Left lung (tissue), 10 donors: ENCODE data around the gene AP3S2. TPM values are rescaled to one million over a fixed set of nuclear protein-coding genes. Genes with fewer than 3 reads are reported as not detected.

ENCODE experiments used
- ATAC-seq: fragments of 200-7000 bp; cut with Tn5 transposase; one replicate; pipeline ENCODE4 v1.9.1; 2020; ENCODE audit warnings: moderate library complexity
- DNase-seq, 4 donors: peaks; one replicate each; pipeline ENCODE4 v3.0.0-alpha.2; 2013 to 2020
- H3K27ac ChIP-seq, 2 donors: fragments of 200-600 bp; sonication (generic) in 1 of 2; one replicate each; pipeline versions ENCODE4 v1.5.0 to v1.8.0; 2020 to 2021
- H3K27me3 ChIP-seq, 2 donors: fragments of 200-600 bp; sonication (generic) in 1 of 2; one replicate each; pipeline versions ENCODE4 v1.5.0 to v1.8.0; 2020 to 2021
- H3K36me3 ChIP-seq, 2 donors: fragments of 200-600 bp; sonication (generic) in 1 of 2; one replicate each; pipeline versions ENCODE4 v1.5.0 to v1.8.0; 2020 to 2021
- H3K4me1 ChIP-seq, 2 donors: fragments of 200-600 bp; one replicate each; pipeline ENCODE4 v1.8.0; 2021
- H3K4me3 ChIP-seq, 2 donors: fragments of 200-600 bp; sonication (generic) in 1 of 2; one replicate each; pipeline versions ENCODE4 v1.5.0 to v1.8.0; 2020 to 2021; ENCODE audit warnings: mild to moderate bottlenecking in 1 of 2
- H3K9me3 ChIP-seq, 2 donors: fragments of 200-600 bp; sonication (generic) in 1 of 2; one replicate each; pipeline versions ENCODE4 v1.5.0 to v1.8.0; 2020 to 2021
- intact Hi-C, 2 donors: fragments of 100-400 bp; cut with DNase I; formaldehyde crosslinking; loops; one replicate each; pipeline versions ENCODE4 v1.11.2 to v1.14.2; 2022
- polyA plus RNA-seq, 6 donors: library from polyadenylated mRNA; unstranded; fragments of 120-200 nt; gene quantifications; one replicate each; pipeline ENCODE4 v1.2.1, GENCODE V29; 2013; ENCODE audit not compliant: insufficient read length in 6 of 6
- total RNA-seq, 2 donors: library from RNA; stranded (reverse); fragmentation: NEBNext Ultra II Directional; extraction: Animal tissue kit (Norgen Biotek cat#: 25700); gene quantifications; one replicate each; pipeline ENCODE4 v1.2.1, GENCODE V29; 2021
- TF ChIP-seq, protein P1 (sequence below), 2 donors: fragments of 200-600 bp; sonication (generic) in 1 of 2; IDR thresholded peaks; one replicate each; pipeline versions ENCODE4 v1.5.0 to v1.8.0; 2021; ENCODE audit warnings: antibody characterized with exemption in 2 of 2
- donor health status: DM: no; HTN: yes; CAD: no.
- donor health status: DM: no; HTN: no; CAD: no.

AP3S2 gene
- total and polyA plus RNA-seq, 8 donors = 27.1 to 39.5 (median 33.7) TPM

DNA sequence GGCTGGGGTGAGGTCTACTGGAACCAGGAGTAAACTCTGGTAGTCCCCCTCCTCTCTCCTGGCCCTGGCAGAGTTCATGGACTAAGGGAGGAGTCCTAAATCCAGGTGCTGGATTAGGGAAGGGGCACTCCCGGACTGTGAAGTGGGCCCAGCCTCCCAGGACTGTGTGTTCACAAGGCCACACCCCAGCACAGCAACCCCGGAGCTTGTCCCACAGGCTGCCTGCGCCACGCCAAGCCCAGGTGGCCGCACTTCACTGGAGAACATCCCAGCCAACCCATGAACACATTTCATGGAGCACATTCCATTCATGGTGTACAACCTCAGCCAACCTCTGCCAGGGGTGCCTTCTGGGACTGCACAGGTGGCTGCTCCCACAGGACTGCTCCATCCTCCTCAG lies 10.7 kb upstream of the AP3S2 start:
- Histone ChIP-seq H3K4me3 (no peak overlapping the region), H3K27ac (peak overlapping the region in 1 of 2 donors; percentile 37), H3K27me3 (no peaks in the 10 kb centered on the region), H3K9me3 (no peaks in the 10 kb centered on the region), H3K4me1 (peaks cover 0 to 9% of the 10 kb centered on the region in 2 donors), H3K36me3 (peaks cover 0 to 71% of the 10 kb centered on the region in 2 donors)
- intact Hi-C loops = loop anchor here in 1 of 2 donors (5.0 kb wide), 1 partner anchor 178 kb away; no protein-coding TSS in a partner anchor
- DNase-seq (peak in 2 of 4 donors; percentile 55 to 85), ATAC-seq (peak; percentile 82)
- TF ChIP-seq, protein P1, sequence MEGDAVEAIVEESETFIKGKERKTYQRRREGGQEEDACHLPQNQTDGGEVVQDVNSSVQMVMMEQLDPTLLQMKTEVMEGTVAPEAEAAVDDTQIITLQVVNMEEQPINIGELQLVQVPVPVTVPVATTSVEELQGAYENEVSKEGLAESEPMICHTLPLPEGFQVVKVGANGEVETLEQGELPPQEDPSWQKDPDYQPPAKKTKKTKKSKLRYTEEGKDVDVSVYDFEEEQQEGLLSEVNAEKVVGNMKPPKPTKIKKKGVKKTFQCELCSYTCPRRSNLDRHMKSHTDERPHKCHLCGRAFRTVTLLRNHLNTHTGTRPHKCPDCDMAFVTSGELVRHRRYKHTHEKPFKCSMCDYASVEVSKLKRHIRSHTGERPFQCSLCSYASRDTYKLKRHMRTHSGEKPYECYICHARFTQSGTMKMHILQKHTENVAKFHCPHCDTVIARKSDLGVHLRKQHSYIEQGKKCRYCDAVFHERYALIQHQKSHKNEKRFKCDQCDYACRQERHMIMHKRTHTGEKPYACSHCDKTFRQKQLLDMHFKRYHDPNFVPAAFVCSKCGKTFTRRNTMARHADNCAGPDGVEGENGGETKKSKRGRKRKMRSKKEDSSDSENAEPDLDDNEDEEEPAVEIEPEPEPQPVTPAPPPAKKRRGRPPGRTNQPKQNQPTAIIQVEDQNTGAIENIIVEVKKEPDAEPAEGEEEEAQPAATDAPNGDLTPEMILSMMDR (IDR thresholded peaks at IDR 0.05) = no peak

DNA sequence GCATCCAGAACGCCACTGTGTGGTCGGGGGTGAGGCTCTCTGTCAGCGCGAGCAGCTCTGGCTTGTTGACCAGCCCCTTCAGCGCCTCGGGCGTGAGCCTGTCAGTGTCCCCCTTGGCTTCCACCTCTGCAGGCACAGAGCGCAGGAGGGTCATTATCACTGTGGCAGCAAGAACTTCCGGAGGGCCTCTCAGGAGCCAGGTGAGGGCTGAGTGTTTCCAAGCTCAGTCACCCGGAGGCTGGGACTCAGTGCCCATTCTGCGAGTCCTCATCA lies 10.0 kb upstream of the AP3S2 start:
- Histone ChIP-seq H3K9me3 (no peaks in the 10 kb centered on the region), H3K27me3 (no peaks in the 10 kb centered on the region), H3K27ac (no peak overlapping the region), H3K4me1 (peaks cover 0 to 14% of the 10 kb centered on the region in 2 donors), H3K4me3 (no peak overlapping the region), H3K36me3 (peaks cover 0 to 65% of the 10 kb centered on the region in 2 donors)
- ATAC-seq (no peak), DNase-seq (no peak)
- TF ChIP-seq, protein P1 (IDR thresholded peaks at IDR 0.05) = no peak
- intact Hi-C loops = loop anchor here in 1 of 2 donors (5.0 kb wide), 1 partner anchor 179 kb away; no protein-coding TSS in a partner anchor

DNA sequence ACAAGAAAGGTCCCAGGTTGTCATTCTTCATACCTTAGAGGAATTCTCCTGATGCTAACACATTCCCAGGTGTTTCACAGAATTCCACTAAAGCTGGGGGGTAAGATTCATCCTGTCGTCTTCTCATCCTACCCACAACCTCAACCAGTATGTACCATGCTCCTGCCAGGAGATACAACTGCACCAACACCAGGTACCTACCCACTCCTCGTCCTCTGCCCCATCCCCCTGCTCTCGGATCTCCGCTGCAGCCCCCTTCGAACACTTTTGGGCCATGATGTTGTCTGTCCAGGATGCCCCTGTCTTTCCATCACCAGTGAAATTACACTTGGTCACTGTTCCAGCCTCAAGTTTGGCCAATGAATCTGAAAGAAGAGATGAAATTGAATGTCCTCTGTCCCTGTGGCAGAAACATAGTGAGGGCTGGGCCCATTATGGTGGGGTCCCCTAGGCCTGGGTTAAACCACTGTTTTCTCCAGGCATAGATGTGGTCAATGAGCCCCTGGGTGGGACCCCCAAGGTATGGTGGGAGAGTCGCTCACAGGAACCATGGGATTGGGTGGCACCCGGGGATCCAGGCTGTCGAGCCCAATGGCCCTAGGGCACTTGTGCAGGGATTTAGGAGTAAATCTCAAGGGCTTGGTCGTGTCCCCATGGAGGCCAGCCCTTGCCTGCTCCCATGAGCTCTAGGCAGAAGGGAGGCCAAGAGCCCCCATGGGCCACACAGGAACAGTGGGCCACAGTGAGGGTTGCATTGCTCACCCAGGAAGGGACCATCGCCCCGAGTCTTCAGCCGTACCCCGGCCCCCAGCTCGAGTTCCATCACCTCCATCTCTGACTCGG lies 9.4 kb upstream of the AP3S2 start:
- Histone ChIP-seq H3K36me3 (peaks cover 0 to 60% of the 10 kb centered on the region in 2 donors), H3K27ac (no peak overlapping the region), H3K4me3 (no peak overlapping the region), H3K27me3 (no peaks in the 10 kb centered on the region), H3K9me3 (no peaks in the 10 kb centered on the region), H3K4me1 (peaks cover 0 to 14% of the 10 kb centered on the region in 2 donors)
- intact Hi-C loops = loop anchor here in 1 of 2 donors (5.0 kb wide), 1 partner anchor 179 kb away; no protein-coding TSS in a partner anchor
- TF ChIP-seq, protein P1 (IDR thresholded peaks at IDR 0.05) = no peak
- DNase-seq (no peak), ATAC-seq (no peak)

DNA sequence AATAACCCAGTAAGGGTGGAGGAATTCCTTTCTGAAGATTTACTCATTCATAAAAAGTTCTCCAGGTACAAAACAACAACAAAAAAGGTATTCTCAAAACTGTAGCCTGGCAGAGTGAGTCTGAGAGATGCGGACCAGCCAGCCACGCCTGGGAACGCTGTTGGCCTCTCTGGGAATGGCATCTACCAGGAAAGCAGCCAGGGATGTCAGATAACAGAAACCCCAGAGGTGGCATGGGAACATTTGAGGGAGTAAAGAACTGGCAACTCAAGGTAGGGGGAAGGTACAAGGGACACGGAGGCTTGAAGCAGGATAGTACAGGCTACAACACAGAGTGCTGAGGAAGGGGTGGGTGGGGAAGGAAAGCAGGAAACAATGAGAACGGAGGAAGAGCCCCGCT lies 7.1 kb upstream of the AP3S2 start:
- H3K36me3 ChIP-seq = peaks cover 0 to 42% of the 10 kb centered on the region in 2 donors
- no peak overlapping the region for H3K27ac ChIP-seq
- ATAC-seq (no peak), DNase-seq (no peak)
- intact Hi-C loops = loop anchor here in 1 of 2 donors (5.0 kb wide), 1 partner anchor 181 kb away; no protein-coding TSS in a partner anchor
- peaks cover 0 to 14% of the 10 kb centered on the region in 2 donors for H3K4me1 ChIP-seq
- H3K4me3 ChIP-seq = no peak overlapping the region
- no peaks in the 10 kb centered on the region for H3K9me3 ChIP-seq
- no peaks in the 10 kb centered on the region for H3K27me3 ChIP-seq
- TF ChIP-seq, protein P1 (IDR thresholded peaks at IDR 0.05) = no peak

DNA sequence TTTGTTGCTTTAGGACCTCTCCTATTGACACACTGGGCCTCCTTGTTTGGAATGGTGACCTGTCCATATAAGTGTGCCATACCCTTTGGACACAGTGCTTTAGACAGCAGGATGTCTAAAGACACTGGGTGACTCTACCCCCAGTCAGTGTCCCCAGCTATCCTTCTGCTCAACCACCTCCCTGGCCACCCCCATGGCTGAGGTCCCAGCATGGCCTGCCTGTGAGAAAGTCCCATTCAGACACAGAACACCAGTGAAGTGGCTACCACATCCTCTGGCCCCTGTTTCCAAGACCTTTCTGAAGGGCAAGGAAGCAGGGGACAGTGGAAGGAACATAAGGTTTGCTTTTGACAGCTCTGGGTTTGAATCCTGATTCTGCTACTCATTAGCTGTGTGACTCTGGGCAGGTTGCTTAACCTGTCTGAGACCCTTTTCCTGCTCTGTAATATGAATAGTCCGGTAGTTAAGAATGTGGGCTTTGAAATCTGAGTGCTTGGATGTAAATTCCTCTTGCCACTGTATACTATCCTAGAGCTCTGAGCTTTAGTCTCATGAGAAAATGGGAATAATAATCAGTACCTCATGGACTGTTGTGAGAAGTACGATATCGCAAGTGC lies 6.3 kb upstream of the AP3S2 start:
- intact Hi-C loops = loop anchor here in 1 of 2 donors (5.0 kb wide), 1 partner anchor 182 kb away; no protein-coding TSS in a partner anchor
- Histone ChIP-seq H3K4me3 (no peak overlapping the region), H3K27me3 (no peaks in the 10 kb centered on the region), H3K27ac (no peak overlapping the region), H3K36me3 (peaks cover 0 to 42% of the 10 kb centered on the region in 2 donors), H3K9me3 (no peaks in the 10 kb centered on the region), H3K4me1 (peaks cover 0 to 15% of the 10 kb centered on the region in 2 donors)
- ATAC-seq (no peak), DNase-seq (no peak)
- TF ChIP-seq, protein P1 (IDR thresholded peaks at IDR 0.05) = no peak
